HL-60 (cell line): ENCODE measurements around the gene DLL1.
"Not testable (repeated sequence)": the region's sequence is repeated elsewhere in the genome, so short reads cannot be mapped to it uniquely, and the experiment has no call there.

Source experiments
- GABPA ChIP-seq: IDR thresholded peaks from 2 replicates; pipeline ENCODE4 v1.6.1; 2012; ENCODE audit warnings: low read depth
- POLR2AphosphoS5 ChIP-seq: IDR thresholded peaks from 2 replicates; pipeline ENCODE4 v1.6.1; 2012; ENCODE audit warnings: low read depth
- SPI1 ChIP-seq: IDR thresholded peaks from 2 replicates; pipeline ENCODE4 v1.6.1; 2012; ENCODE audit warnings: low read depth, mild to moderate bottlenecking, borderline replicate concordance
- TF ChIP-seq, protein P1 (sequence below): IDR thresholded peaks from one replicate; pipeline ENCODE4 v1.5.1; 2011; ENCODE audit warnings: low read length, control low read depth, inconsistent platforms; ENCODE audit not compliant: insufficient read depth

DNA sequence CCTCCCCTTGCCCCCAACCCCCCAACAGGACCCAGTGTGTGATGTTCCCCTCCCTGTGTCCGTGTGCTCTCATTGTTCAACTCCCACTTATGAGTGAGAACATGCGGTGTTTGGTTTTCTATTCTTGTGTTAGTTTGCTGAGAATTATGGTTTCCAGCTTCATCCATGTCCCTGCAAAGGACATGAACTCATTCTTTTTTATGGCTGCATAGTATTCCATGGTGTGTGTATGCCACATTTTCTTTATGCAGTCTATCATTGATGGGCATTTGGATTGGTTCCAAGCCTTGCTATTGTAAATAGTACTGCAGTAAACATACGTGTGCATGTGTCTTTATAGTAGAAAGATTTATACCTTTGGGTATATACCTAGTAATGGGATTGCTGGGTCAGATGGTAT is 44.3 kb upstream of the DLL1 start:
- TF ChIP-seq, protein P1, sequence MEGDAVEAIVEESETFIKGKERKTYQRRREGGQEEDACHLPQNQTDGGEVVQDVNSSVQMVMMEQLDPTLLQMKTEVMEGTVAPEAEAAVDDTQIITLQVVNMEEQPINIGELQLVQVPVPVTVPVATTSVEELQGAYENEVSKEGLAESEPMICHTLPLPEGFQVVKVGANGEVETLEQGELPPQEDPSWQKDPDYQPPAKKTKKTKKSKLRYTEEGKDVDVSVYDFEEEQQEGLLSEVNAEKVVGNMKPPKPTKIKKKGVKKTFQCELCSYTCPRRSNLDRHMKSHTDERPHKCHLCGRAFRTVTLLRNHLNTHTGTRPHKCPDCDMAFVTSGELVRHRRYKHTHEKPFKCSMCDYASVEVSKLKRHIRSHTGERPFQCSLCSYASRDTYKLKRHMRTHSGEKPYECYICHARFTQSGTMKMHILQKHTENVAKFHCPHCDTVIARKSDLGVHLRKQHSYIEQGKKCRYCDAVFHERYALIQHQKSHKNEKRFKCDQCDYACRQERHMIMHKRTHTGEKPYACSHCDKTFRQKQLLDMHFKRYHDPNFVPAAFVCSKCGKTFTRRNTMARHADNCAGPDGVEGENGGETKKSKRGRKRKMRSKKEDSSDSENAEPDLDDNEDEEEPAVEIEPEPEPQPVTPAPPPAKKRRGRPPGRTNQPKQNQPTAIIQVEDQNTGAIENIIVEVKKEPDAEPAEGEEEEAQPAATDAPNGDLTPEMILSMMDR: not testable (repeated sequence)
- TF ChIP-seq POLR2AphosphoS5, GABPA, SPI1: not testable (repeated sequence)
